PFSK-1 (cell line): Measurements from ENCODE around the gene NR6A1.

Experiments
- REST ChIP-seq, 2 experiments: IDR thresholded peaks; 2 replicates each; pipeline versions ENCODE4 v1.6.1 to v1.8.0; 2011 to 2012; ENCODE audit warnings: low read depth in 2 of 2, low read length in 2 of 2, control low read depth in 1 of 2, inconsistent platforms in 1 of 2, mild to moderate bottlenecking in 1 of 2, moderate library complexity in 1 of 2; ENCODE audit not compliant: insufficient read depth in 1 of 2
- TAF1 ChIP-seq: IDR thresholded peaks from 2 replicates; pipeline ENCODE4 v1.6.1; 2012; ENCODE audit warnings: low read length, control low read depth, borderline replicate concordance; ENCODE audit not compliant: insufficient read depth

- no peak for TF ChIP-seq REST (IDR thresholded peaks at IDR 0.05; ENCODE audit: insufficient read depth in 1 of 2, low read depth in 2 of 2, low read length in 2 of 2)
- no peak for TF ChIP-seq TAF1
Measured at GRCh38 chr9:124504530-124505005, 266.5 kb downstream of the NR6A1 start.
